GM23248 (cell line): ENCODE results near the gene POLR2B. TPM values are rescaled to one million over a fixed set of nuclear protein-coding genes. Genes with fewer than 3 reads are reported as not detected.

Source experiments
- DNase-seq: peaks from one replicate; pipeline ENCODE4 v3.0.0-alpha.2; 2015
- H2AFZ ChIP-seq: fragments of 200-600 bp; sonication (generic); 2 replicates; pipeline ENCODE4 v1.6.1; 2016; ENCODE audit warnings: antibody characterized with exemption
- H3F3A ChIP-seq: fragments of 200-600 bp; sonication (generic); 2 replicates; pipeline ENCODE4 v1.6.1; 2016; ENCODE audit warnings: mild to moderate bottlenecking, antibody characterized with exemption, mixed run types; ENCODE audit not compliant: insufficient read depth
- H3K27ac ChIP-seq: fragments of 200-600 bp; sonication (generic); 2 replicates; pipeline ENCODE4 v1.5.1; 2016; ENCODE audit warnings: mild to moderate bottlenecking
- H3K27me3 ChIP-seq: fragments of 200-600 bp; sonication (generic); replicated peaks from 2 replicates; pipeline ENCODE4 v1.6.1; 2016; ENCODE audit warnings: mild to moderate bottlenecking; ENCODE audit not compliant: insufficient read depth
- H3K36me3 ChIP-seq: fragments of 200-600 bp; sonication (generic); 2 replicates; pipeline ENCODE4 v1.6.1; 2016; ENCODE audit warnings: low read depth, mild to moderate bottlenecking
- H3K4me1 ChIP-seq: fragments of 200-600 bp; sonication (generic); 2 replicates; pipeline ENCODE4 v1.6.1; 2016; ENCODE audit warnings: mild to moderate bottlenecking; ENCODE audit not compliant: insufficient read depth
- H3K4me2 ChIP-seq: fragments of 200-600 bp; sonication (generic); one replicate; pipeline ENCODE4 v1.6.1; 2016; ENCODE audit warnings: mild to moderate bottlenecking; ENCODE audit not compliant: unreplicated experiment
- H3K4me3 ChIP-seq: fragments of 200-600 bp; sonication (generic); 2 replicates; pipeline ENCODE4 v1.5.1; 2016; ENCODE audit warnings: mild to moderate bottlenecking
- H3K79me2 ChIP-seq: fragments of 200-600 bp; sonication (generic); 2 replicates; pipeline ENCODE4 v1.6.1; 2016; ENCODE audit warnings: mild to moderate bottlenecking; ENCODE audit not compliant: insufficient read depth
- H3K9ac ChIP-seq: fragments of 200-600 bp; sonication (generic); 2 replicates; pipeline ENCODE4 v1.6.1; 2016; ENCODE audit warnings: mild to moderate bottlenecking
- H3K9me2 ChIP-seq: fragments of 200-600 bp; sonication (generic); 2 replicates; pipeline ENCODE4 v1.6.1; 2016; ENCODE audit warnings: mixed run types, mild to moderate bottlenecking, moderate library complexity; ENCODE audit not compliant: insufficient read depth
- H3K9me3 ChIP-seq: fragments of 200-600 bp; sonication (generic); one replicate; pipeline ENCODE4 v1.6.1; 2017; ENCODE audit warnings: low read depth
- H4K20me1 ChIP-seq: fragments of 200-600 bp; sonication (generic); 2 replicates; pipeline ENCODE4 v1.6.0; 2016; ENCODE audit not compliant: insufficient read depth
- EZH2 ChIP-seq: fragments of 200-600 bp; sonication (generic); IDR thresholded peaks from 2 replicates; pipeline ENCODE4 v1.6.1; 2018; ENCODE audit warnings: antibody characterized with exemption, mild to moderate bottlenecking; ENCODE audit not compliant: insufficient read depth, poor library complexity, severe bottlenecking
- EZH2phosphoT487 ChIP-seq: fragments of 200-600 bp; sonication (generic); IDR thresholded peaks from 2 replicates; pipeline ENCODE4 v1.6.1; 2018; ENCODE audit warnings: antibody characterized with exemption, moderate library complexity, mild to moderate bottlenecking, low read depth; ENCODE audit not compliant: insufficient read depth
- WGBS, 2 experiments: methylation state at CpG; one replicate each; pipeline ENCODE4 v1.1.6; 2015 to 2017; ENCODE audit warnings: low lambda C conversion rate in 2 of 2, low coverage in 1 of 2; ENCODE audit errors: missing lambda C conversion rate in 2 of 2; 5-methylcytosine and 5-hydroxymethylcytosine counted together
- in situ Hi-C: fragments of 300-500 bp; cut with MboI; formaldehyde crosslinking; loops from 2 replicates; pipeline ENCODE4 v1.15.0; 2020
- polyA plus RNA-seq: library from polyadenylated mRNA; unstranded; fragments of >200 nt; fragmentation: Nextera tagmentation; extraction: Ambion mirVana; gene quantifications from 2 replicates; pipeline ENCODE4 v1.2.1, GENCODE V29; 2016
- total RNA-seq: library from RNA; depleted of rRNA; stranded (reverse); fragments of >200 nt; shearing (Covaris generic); gene quantifications from 2 replicates; pipeline ENCODE4 v1.2.3, GENCODE V29; 2014

Gene POLR2B
- total and polyA plus RNA-seq, 2 experiments from 2014 or later = 50.8 to 86.1 TPM

DNA sequence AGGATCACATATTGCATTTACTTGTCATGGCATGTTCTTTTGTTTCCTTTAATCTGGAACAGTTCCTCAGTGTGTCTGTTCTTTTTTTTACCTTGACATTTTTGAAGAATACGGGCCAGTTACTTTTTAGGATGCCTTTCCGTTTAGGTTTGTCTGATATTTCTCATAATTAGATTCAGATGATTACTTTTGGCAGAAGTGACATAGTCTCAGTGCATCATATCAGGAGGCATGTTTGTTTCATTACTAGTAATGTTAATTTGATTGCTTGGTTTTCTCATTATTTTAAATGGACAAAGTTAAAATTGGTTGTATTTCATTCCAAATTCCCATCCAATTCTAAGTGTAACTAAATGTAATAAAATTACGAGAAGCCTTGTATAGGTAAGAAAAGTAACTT is 8.3 kb downstream of the POLR2B start:
- Histone ChIP-seq H3K9me2 (no peaks in the 10 kb centered on the region), H3K4me2 (no peak overlapping the region), H3F3A (peaks cover 2% of the 10 kb centered on the region; the same call in 1 of the 2 replicates), H3K4me1 (peaks cover 4% of the 10 kb centered on the region), H3K9ac (no peak overlapping the region), H4K20me1 (peaks cover 10% of the 10 kb centered on the region; the same call in 1 of the 2 replicates), H3K79me2 (peaks cover 100% of the 10 kb centered on the region), H3K36me3 (peaks cover 42% of the 10 kb centered on the region), H3K9me3 (no peaks in the 10 kb centered on the region), H3K27me3 (no peaks in the 10 kb centered on the region), H2AFZ (no peak overlapping the region), H3K4me3 (no peak overlapping the region), H3K27ac (no peak overlapping the region)
- no peak for DNase-seq
- in situ Hi-C loops = no loop called here
- TF ChIP-seq EZH2phosphoT487 (no peak), EZH2 (no peak)
- WGBS, 2 experiments = 47 to 58% methylated on average over 3 of the region's 3 CpGs

GRCh38 chr4:56990109-56990905 is 11.6 kb downstream of the POLR2B start:
- Histone ChIP-seq H3K79me2 (peaks cover 87% of the 10 kb centered on the region), H3K4me3 (no peak overlapping the region), H3K9me3 (no peaks in the 10 kb centered on the region), H3K36me3 (peaks cover 71% of the 10 kb centered on the region), H3K9ac (no peak overlapping the region), H3K9me2 (no peaks in the 10 kb centered on the region), H4K20me1 (peaks cover 8% of the 10 kb centered on the region; the same call in 1 of the 2 replicates), H3K27ac (no peak overlapping the region), H3K4me1 (peaks cover 5% of the 10 kb centered on the region), H3K4me2 (no peak overlapping the region), H3K27me3 (no peaks in the 10 kb centered on the region), H2AFZ (no peak overlapping the region), H3F3A (peaks cover 22% of the 10 kb centered on the region)
- TF ChIP-seq EZH2 = no peak
- no peak for TF ChIP-seq EZH2phosphoT487
- DNase-seq = peak; percentile 22
- in situ Hi-C loops = no loop called here
- WGBS, 2 experiments = 95 to 97% methylated on average over 6 of the region's 6 CpGs

- WGBS, 2 experiments = 14 to 21% methylated on average over 7 of the region's 7 CpGs
- Histone ChIP-seq H3K4me3 (no peak overlapping the region), H3K79me2 (peaks cover 77% of the 10 kb centered on the region), H2AFZ (no peak overlapping the region), H3F3A (peaks cover 27% of the 10 kb centered on the region), H3K4me1 (peaks cover 9% of the 10 kb centered on the region), H3K9ac (peak overlapping the region; percentile 68), H3K9me3 (no peaks in the 10 kb centered on the region), H3K27me3 (no peaks in the 10 kb centered on the region), H4K20me1 (no peaks in the 10 kb centered on the region; the same call in 1 of the 2 replicates), H3K27ac (peak overlapping the region; percentile 96), H3K4me2 (peak overlapping the region; percentile 37), H3K9me2 (no peaks in the 10 kb centered on the region), H3K36me3 (peaks cover 59% of the 10 kb centered on the region)
- in situ Hi-C loops = no loop called here
- TF ChIP-seq EZH2 (no peak), EZH2phosphoT487 (no peak)
- DNase-seq = peak; percentile 94
Observed at GRCh38 chr4:56995525-56995924, 16.8 kb downstream of the POLR2B start.

GRCh38 chr4:56999751-57000150 is 21.1 kb downstream of the POLR2B start:
- no peak for DNase-seq
- Histone ChIP-seq H2AFZ (no peak overlapping the region), H3K79me2 (peaks cover 66% of the 10 kb centered on the region), H3K9me2 (no peaks in the 10 kb centered on the region), H3K4me3 (no peak overlapping the region), H3K9ac (no peak overlapping the region), H4K20me1 (no peaks in the 10 kb centered on the region; the same call in 1 of the 2 replicates), H3K36me3 (peaks cover 48% of the 10 kb centered on the region), H3K27me3 (no peaks in the 10 kb centered on the region), H3K9me3 (no peaks in the 10 kb centered on the region), H3K4me2 (no peak overlapping the region), H3K27ac (no peak overlapping the region), H3K4me1 (peaks cover 9% of the 10 kb centered on the region), H3F3A (peaks cover 11% of the 10 kb centered on the region)
- TF ChIP-seq EZH2phosphoT487 = no peak
- no peak for TF ChIP-seq EZH2
- in situ Hi-C loops = no loop called here
- 96 to 100% methylated on average over 1 of the region's 1 CpG for WGBS, 2 experiments
